AG04450 (cell line): ENCODE data around the gene GMDS. TPM values are rescaled to one million over a fixed set of nuclear protein-coding genes. Genes with fewer than 3 reads are reported as not detected.

Source experiments
- CTCF ChIA-PET: fragments of 300-600, 350-600 bp; formaldehyde crosslinking; extraction: SDS; loops from one replicate; lab custom pipeline; 2022; ENCODE audit warnings: antibody characterized with exemption, inconsistent platforms; lab: Charles Lee
- POLR2A ChIA-PET: fragments of 350-600 bp; formaldehyde crosslinking; extraction: SDS; loops from one replicate; lab custom pipeline; 2021; ENCODE audit warnings: antibody characterized with exemption, inconsistent platforms; lab: Yijun Ruan, JAX
- DNase-seq: peaks from one replicate; pipeline ENCODE4 v3.0.0-alpha.2; 2011; ENCODE audit warnings: low read depth, low spot score
- H3K27ac ChIP-seq: one replicate; pipeline ENCODE4 v1.5.1; 2012; ENCODE audit warnings: low read depth, low read length, control low read depth
- H3K27me3 ChIP-seq: one replicate; pipeline ENCODE4 v1.6.0; 2012; ENCODE audit warnings: low read length; ENCODE audit not compliant: control insufficient read depth, insufficient read depth
- H3K4me3 ChIP-seq: 2 replicates; pipeline ENCODE4 v1.5.1; 2011; ENCODE audit warnings: mild to moderate bottlenecking, low read depth, low read length, control low read depth
- H3K9me3 ChIP-seq: 2 replicates; pipeline ENCODE4 v1.5.1; 2012; ENCODE audit warnings: low read length; ENCODE audit not compliant: control insufficient read depth, insufficient read depth
- polyA plus RNA-seq: library from polyadenylated mRNA; depleted of rRNA; stranded (reverse); fragments of >200 nt; gene quantifications from 2 replicates; pipeline ENCODE4 v1.2.3, GENCODE V29; 2011
- TF ChIP-seq, protein P1 (sequence below): IDR thresholded peaks from 2 replicates; pipeline ENCODE4 v1.5.1; 2011; ENCODE audit warnings: low read depth, low read length, control low read depth, inconsistent platforms

GMDS gene
- polyA plus RNA-seq, 1 experiment: 26.4 TPM

DNA sequence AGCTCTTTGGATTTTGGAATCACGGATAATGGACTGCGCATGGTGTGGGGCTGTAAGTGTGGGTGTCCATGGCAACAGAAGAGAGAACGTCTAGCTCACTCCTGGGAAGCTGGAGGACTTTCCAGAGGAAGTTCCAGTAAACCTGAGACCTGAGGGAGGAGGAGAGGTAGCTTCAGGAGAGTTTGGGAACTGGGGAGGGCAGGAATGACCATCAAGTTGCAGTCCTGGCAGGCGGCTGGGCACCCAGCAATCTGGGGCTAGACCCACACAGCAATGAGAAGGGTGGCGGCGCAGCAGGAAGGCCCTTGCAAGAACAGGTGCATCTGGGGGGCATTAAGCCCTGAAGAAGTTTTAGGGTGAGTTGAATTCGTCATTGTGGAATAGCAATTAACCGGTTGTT lies 539.8 kb downstream of the GMDS start:
- no peaks in the 10 kb centered on the region for H3K27me3 ChIP-seq
- no peak overlapping the region for H3K4me3 ChIP-seq
- ChIA-PET POLR2A (no interaction called here), CTCF (no interaction called here)
- H3K27ac ChIP-seq: no peak overlapping the region
- TF ChIP-seq, protein P1, sequence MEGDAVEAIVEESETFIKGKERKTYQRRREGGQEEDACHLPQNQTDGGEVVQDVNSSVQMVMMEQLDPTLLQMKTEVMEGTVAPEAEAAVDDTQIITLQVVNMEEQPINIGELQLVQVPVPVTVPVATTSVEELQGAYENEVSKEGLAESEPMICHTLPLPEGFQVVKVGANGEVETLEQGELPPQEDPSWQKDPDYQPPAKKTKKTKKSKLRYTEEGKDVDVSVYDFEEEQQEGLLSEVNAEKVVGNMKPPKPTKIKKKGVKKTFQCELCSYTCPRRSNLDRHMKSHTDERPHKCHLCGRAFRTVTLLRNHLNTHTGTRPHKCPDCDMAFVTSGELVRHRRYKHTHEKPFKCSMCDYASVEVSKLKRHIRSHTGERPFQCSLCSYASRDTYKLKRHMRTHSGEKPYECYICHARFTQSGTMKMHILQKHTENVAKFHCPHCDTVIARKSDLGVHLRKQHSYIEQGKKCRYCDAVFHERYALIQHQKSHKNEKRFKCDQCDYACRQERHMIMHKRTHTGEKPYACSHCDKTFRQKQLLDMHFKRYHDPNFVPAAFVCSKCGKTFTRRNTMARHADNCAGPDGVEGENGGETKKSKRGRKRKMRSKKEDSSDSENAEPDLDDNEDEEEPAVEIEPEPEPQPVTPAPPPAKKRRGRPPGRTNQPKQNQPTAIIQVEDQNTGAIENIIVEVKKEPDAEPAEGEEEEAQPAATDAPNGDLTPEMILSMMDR: no peak
- DNase-seq: no peak
- no peaks in the 10 kb centered on the region for H3K9me3 ChIP-seq

DNA sequence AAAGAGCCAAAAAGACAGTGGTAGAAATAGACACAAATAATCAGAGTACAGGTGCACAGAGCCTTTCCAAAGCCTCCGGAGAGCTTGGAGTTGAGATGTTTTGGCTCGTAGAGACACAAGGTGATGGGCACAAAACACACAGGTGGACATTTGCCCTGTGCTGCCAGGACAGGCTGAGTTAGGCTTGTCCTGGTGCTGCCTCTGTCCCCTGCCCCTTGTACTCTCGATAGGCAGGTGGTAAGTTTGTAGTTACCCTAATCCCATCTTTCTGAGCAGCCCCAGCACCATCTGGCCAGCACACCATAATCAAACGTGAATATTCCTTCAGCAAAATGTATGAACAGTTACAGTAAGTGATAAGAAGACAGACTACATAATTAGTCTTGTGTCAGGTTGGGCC lies 540.2 kb downstream of the GMDS start:
- Histone ChIP-seq H3K27ac (no peak overlapping the region), H3K27me3 (no peaks in the 10 kb centered on the region), H3K9me3 (no peaks in the 10 kb centered on the region), H3K4me3 (no peak overlapping the region)
- no peak for DNase-seq
- CTCF ChIA-PET: no interaction called here
- TF ChIP-seq, protein P1: no peak
- POLR2A ChIA-PET: no interaction called here

DNA sequence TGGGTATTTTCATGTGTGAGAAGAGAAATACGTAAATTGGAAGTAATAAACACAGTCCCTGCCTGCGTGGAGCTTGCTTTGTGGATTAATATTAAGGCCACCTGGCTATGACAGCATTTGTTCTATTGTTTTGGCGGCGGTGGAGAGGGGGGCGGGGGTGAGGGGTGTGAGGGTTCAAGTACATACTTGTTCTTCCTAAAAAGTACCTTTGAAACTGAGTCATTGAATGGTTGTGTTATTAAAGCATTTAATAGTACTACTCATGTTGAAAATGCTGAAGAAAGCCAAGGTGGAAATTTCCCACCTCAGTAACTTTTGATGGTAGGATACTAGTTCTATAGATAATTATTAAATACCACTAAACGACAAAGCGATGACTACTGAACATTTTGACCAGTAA lies 540.7 kb downstream of the GMDS start:
- no peak overlapping the region for H3K27ac ChIP-seq
- no peak overlapping the region for H3K4me3 ChIP-seq
- no peaks in the 10 kb centered on the region for H3K9me3 ChIP-seq
- TF ChIP-seq, protein P1: no peak
- DNase-seq: no peak
- H3K27me3 ChIP-seq: no peaks in the 10 kb centered on the region
- ChIA-PET CTCF (no interaction called here), POLR2A (no interaction called here)

DNA sequence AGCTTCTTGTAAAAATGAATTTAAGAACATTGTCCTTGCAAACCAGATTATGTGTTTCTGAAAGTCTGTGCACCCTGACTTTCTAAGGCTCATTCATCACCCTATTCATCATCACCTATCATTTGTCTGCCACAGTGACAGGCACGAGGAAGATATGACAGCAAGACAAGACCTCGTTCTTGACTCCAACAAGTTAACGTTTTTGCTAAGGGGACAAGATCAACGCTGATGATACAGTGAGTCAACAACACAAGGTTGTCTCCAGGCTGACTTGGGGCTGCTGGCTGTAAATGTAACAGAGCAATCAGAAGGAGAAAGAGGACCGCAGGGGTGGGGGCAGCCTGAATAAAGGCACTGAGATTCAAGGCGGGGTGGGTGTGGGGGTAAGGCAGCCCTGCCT lies 541.5 kb downstream of the GMDS start:
- Histone ChIP-seq H3K4me3 (no peak overlapping the region), H3K9me3 (peaks cover 3% of the 10 kb centered on the region; the same call in 1 of the 2 replicates), H3K27me3 (no peaks in the 10 kb centered on the region), H3K27ac (no peak overlapping the region)
- TF ChIP-seq, protein P1: no peak
- ChIA-PET CTCF (interaction anchor here (0.9 to 4.1 kb wide), 2 partner anchors 16 to 92 kb away, joined by 3 to 20 read pairs; no protein-coding TSS in a partner anchor), POLR2A (no interaction called here)
- DNase-seq: no peak

DNA sequence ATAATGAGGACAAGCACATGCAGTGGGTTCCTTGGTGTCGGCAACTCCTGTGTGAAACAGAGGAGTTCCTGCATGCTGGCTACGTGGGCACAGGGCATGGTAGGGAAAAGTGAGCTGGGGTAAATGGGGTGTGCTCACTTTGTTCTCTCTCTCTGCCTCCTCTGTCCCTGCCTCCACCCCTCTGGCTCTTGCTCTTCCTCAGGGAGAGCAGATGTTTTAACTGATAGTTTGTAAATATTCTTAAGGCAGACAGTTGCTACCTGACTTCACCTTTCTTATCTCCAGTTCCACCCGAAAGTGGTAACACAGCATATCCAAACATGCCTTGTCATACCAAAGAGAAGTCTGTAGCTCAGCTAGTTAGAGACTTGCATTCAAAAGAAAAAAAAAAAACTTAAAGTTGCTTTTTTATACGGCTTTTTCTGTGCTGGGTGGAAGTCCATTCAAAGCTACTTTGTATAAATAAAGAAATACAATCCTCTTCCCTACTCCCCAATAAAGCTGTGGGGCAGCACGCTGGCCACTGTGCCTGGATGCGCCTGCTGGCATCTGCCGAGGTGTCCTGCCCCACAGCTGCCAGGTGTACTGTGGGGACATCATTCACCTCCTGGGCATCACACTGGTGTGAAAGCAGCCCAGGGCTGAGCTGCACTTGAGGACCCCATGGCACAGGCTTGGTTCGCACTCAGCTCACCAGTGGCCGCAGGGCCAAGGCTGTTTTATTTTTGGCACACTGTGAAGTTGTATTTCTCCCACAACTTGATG lies 542.1 kb downstream of the GMDS start:
- ChIA-PET POLR2A (interaction anchor here (0.6 kb wide), 2 partner anchors 190 to 260 kb away, joined by 3 to 7 read pairs; no protein-coding TSS in a partner anchor), CTCF (interaction anchor here (0.9 to 4.1 kb wide), 2 partner anchors 16 to 91 kb away, joined by 3 to 20 read pairs; no protein-coding TSS in a partner anchor)
- H3K27ac ChIP-seq: no peak overlapping the region
- H3K4me3 ChIP-seq: no peak overlapping the region
- DNase-seq: no peak
- TF ChIP-seq, protein P1: no peak
- H3K27me3 ChIP-seq: no peaks in the 10 kb centered on the region
- H3K9me3 ChIP-seq: peaks cover 3% of the 10 kb centered on the region; the same call in 1 of the 2 replicates
